T-helper 9 cell (primary cell): ENCODE data around the gene NUDT16.
A peak's percentile ranks its signal among the peaks of the same experiment; 100 is the strongest.
"Not testable (repeated sequence)": the region's sequence is repeated elsewhere in the genome, so short reads cannot be mapped to it uniquely, and the experiment has no call there.

ENCODE experiments used
- DNase-seq: peaks from one replicate; pipeline ENCODE4 v3.0.0-alpha.2; 2020
- total RNA-seq, 2 donors: gene quantifications; one replicate each; lab custom pipeline; 2026; lab: John Stamatoyannopoulos, UW

NUDT16 gene
- 13.3 to 28.6 reads per million in 2 donors for total RNA-seq

GRCh38 chr3:131381445-131382291 lies at the start of gene NUDT16:
TSS of gene NUDT16 (plus strand) at chr3:131381774. CDS start at chr3:131381805, 31 bp downstream.
- DNase-seq, result peak; percentile 90

GRCh38 chr3:131338948-131339640 lies 42.5 kb upstream of the NUDT16 start:
- no peak for DNase-seq

DNA sequence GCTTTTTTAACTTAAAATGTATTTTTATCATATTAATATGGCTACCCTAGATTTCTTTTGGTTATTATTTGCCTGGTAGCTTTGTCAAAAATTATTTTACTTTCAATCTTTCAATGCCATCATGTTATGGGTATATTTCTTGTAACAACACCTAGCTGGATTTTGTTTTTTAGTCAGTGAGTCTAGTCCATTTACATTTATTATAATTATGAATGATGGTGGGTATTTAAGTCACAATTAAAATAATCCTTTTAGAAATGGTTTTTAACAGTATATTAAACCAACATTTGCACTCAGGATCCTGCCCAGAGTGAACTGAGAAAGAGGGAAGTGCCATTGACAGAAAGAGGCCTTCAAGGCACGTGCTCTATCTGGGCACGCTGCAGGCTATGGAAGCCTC lies 39.8 kb upstream of the NUDT16 start:
- no peak for DNase-seq

GRCh38 chr3:131348911-131349310 lies 32.7 kb upstream of the NUDT16 start:
- DNase-seq, result no peak

DNA sequence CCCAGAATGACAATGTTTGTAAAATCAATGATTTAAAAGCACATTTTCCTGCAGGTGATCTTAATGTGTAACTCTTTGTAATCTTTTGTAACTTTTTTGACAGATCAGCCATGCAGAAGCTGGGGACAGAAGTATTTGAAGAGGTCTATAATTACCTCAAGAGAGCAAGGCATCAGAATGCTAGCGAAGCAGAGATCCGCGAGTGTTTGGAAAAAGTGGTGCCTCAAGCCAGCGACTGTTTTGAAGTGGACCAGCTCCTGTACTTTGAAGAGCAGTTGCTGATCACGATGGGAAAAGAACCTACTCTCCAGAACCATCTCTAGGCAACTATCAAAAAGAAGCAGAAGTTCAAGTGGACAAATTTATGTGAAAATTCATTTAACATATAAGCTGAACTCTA lies 32.1 kb upstream of the NUDT16 start:
- no peak for DNase-seq

GRCh38 chr3:131349946-131350347 lies 31.6 kb upstream of the NUDT16 start:
- DNase-seq, result no peak

- DNase-seq, result no peak
Observed at GRCh38 chr3:131350506-131350905, 31.1 kb upstream of the NUDT16 start.

GRCh38 chr3:131353016-131353877 lies 28.3 kb upstream of the NUDT16 start:
- no peak for DNase-seq

- no peak for DNase-seq
Observed at GRCh38 chr3:131353986-131354385, 27.6 kb upstream of the NUDT16 start.

GRCh38 chr3:131356006-131356595 lies 25.5 kb upstream of the NUDT16 start:
- DNase-seq, result no peak

DNA sequence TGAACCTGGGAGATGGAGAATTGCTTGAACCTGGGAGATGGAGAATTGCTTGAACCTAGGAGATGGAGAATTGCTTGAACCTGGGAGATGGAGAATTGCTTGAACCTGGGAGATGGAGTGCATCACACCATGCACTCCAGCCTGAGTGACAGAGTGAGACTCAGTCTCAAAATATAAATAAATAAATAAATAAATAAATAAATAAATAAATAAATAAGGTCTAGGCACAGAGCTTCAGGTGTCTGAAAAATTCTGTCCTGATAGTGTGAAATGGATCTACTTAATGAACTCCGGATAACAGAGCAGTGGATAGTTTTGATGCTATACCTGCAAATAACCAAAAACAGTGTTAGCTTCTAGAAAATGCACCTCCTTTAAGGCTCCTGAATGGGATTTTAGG lies 24.3 kb upstream of the NUDT16 start:
- no peak for DNase-seq

DNA sequence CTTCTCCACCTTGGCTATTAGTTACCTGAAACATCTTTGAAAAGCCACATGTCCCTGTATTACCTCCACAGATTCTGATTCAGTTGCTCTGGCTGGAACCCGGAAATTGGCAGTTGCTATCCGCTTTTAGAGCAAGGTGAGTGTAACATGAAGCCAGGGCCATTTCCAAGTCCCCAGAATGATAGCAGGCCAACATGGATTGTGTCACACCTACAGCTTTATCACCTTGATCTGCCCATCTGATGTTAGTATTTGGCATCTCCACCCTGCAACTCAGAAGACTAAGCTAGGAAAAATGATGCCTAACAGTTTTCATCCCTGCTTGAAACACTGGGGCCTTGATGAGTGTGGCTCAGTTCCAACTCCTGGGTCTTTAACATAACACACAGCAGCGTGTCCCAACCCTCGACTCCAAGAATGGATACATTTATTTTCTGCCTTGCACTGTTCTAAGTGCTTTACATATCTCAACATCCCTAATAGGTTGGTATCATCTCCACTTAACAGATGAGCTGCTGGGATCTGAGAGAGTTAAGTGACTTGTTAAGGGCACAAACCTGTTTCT lies 21.3 kb upstream of the NUDT16 start:
- no peak for DNase-seq

- DNase-seq, result not testable (repeated sequence)
Observed at GRCh38 chr3:131361066-131361463, 20.5 kb upstream of the NUDT16 start.

GRCh38 chr3:131361464-131362421 lies 19.8 kb upstream of the NUDT16 start:
- no peak for DNase-seq

- DNase-seq, result no peak
Observed at GRCh38 chr3:131363275-131363674, 18.3 kb upstream of the NUDT16 start.

- DNase-seq, result no peak
Observed at GRCh38 chr3:131370935-131371687, 10.5 kb upstream of the NUDT16 start.

GRCh38 chr3:131371688-131372066 lies 9.9 kb upstream of the NUDT16 start:
- DNase-seq, result no peak

DNA sequence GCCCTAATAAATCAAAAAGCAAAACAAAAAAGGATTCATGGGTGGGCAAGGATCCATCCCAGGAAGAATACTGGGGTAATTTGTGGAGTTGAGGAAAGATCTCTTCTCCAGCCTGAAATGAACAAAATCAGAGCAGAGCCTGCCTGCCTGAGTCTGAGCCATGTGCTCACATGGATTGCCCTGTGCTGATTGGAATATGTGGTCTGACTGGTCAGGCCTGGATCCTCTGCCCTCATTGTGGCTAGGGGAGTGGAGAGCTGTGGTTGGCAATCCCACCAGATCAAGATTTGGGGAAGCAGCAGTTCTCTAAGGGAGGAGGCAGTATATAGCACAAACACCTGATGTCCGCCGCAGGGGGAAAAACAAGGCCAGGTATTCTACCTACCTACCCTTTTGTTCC lies 6.8 kb upstream of the NUDT16 start:
- DNase-seq, result no peak

DNA sequence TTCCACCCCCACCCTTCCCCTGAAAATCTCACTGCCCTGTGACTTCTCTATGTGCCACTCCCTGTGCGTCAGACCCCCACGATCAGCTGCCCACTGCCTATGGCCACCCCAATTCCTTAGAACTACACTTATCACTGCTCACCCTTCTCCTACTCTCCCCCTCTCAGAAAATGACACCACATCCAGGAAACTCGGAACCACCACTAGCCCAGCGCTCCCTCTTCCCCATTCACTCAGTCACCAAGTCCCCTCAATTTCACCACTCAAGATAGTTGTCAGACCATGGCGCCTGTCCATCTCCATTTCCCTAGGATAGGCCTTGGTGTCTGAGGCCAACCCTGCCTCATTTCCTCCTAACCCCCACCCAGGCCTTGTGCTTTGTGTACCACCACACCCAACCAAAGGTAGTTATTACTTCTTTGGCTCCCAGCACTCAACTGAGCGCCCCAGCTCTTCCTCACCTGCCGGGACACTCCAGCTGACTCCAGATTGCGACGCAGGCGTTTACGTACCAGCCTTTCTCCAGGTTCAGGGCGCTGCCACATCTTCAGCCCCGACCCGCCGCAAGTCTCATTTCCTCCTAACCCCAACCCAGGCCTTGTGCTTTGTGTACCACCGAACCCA lies 641 bp upstream of the NUDT16 start:
- not testable (repeated sequence) for DNase-seq
